HG03095 (cell line): ENCODE results near the gene SHCBP1L.

Source experiments
- ATAC-seq: cut with Tn5 transposase; IDR thresholded peaks from one replicate; pipeline ENCODE4 v1.9.1; 2021; ENCODE audit warnings: moderate library complexity; ENCODE audit not compliant: unreplicated experiment

Gene SHCBP1L

GRCh38 chr1:182897696-182898095 is 55.3 kb downstream of the SHCBP1L start:
- no peak for ATAC-seq

- no peak for ATAC-seq
Measured at GRCh38 chr1:182890927-182891610, 61.9 kb downstream of the SHCBP1L start.

DNA sequence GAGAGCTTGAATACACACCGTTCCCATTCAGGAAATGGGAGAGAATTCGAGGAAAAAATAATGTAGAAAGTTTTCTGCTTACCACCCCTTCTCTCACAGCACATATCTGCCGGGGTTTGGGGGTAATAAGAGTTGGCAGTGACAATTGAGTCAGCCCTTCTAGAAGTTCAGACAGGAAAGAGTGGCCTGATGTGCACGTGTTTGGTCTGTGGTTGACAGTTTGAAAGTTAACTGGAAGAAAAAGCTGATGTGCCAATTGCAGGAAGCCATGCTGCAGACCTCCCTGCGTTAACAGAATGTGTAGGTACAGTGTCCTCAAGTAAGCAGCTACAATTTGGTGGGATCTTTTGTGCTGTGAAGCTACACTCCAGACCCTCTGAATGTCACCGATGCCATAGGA is 63.0 kb downstream of the SHCBP1L start:
- ATAC-seq: no peak

DNA sequence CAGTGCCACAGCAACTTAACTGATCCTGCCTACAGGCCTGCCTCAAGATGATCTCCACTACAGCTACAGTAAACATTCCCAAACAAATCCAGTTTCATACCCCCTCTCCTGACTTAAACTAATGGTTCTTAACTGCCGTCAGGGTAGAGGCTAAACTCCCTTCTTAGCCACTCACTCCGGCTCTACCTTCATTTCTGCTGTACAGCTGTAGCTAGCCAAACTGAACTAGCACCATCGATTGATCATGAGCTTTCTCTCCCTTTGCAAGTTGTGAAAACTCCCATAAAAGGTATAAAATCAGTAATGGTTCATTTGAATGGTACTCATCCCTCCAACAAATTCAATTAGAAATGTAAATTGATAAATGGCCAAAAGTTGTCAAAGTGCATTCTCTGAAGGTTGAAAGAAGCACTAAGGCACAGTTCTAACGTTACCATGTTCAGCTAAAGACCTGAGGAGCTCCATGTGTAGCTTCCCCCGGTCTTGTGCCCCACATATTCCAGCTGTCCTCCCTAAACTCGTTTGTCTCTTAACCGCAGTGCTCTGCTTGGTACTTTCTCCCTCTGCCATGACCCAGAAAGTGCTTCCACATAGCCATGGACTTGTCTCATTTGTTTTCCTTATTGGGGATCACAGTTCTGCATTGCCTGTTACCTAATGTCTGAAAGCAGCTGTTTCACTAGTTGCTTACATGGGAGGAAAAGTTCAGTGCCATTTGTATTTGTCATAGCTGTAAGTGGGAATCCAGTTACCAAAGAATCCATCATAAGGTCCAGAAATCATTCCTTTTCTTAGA is 64.0 kb downstream of the SHCBP1L start:
- ATAC-seq: no peak

DNA sequence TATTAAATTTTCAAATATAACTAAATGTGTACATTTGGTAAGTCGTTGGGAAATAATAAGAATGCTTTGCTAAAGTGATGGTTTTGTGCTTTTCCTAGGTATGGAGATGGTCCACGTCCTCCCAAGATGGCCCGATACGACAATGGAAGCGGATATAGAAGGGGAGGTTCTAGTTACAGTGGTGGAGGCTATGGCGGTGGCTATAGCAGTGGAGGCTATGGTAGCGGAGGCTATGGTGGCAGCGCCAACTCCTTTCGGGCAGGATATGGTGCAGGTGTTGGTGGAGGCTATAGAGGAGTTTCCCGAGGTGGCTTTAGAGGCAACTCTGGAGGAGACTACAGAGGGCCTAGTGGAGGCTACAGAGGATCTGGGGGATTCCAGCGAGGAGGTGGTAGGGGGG is 66.0 kb downstream of the SHCBP1L start:
- ATAC-seq: no peak

DNA sequence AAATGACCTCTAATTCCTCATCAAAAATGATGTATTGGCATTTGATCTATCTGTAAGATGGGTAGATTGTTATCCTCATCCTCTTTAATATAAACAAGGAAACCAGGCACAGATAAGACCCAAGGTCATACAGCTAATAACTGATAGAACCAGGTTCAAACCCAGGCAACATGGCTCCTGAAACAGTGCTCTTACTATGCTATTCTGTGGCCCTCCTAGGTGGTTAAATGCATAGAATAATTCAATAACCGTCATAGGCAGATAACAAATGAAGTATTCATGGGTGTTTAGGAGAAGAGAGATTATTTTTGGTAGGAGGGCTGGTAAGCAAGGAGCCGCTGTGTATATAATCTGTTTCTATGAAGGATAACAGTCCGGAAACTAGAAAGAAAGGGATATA is 67.4 kb downstream of the SHCBP1L start:
- ATAC-seq: no peak

DNA sequence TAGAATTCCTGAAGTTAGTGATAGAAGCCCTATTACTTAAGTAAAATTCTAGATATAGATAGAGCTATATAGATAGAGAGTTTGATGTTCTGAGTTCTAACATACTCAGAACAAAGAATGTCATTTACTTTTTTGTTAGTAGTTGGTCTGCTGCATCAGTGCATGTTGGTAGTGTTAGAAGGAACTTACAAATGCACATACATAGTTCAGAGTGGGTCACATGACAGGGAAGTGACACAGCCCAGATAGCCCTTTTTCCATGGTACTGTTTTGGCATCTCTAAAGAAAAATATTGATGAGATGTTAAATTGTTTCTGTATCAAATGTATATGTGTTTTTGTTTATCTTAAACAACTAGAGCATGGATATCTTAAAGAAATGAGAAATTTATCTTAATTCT is 68.1 kb downstream of the SHCBP1L start:
- no peak for ATAC-seq

DNA sequence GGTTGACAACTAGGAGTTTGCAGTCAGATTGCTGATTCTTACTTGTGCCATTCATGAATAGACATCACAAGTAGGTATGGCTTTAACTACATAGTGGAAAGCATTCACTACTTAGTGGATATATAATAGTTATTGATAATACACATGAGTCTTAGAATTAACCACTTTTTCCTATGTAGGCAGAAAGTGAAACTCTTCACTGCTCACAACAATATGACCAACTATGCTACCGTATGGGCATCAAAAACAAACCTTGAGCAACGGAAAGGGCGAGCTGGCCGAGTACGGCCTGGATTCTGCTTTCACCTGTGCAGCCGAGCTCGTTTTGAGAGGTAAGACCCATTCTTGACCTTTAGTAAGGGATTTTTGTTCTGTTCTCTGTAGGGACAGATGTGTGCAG is 75.1 kb downstream of the SHCBP1L start:
- no peak for ATAC-seq

- ATAC-seq: no peak
Measured at GRCh38 chr1:182877331-182877730, 75.6 kb downstream of the SHCBP1L start.

DNA sequence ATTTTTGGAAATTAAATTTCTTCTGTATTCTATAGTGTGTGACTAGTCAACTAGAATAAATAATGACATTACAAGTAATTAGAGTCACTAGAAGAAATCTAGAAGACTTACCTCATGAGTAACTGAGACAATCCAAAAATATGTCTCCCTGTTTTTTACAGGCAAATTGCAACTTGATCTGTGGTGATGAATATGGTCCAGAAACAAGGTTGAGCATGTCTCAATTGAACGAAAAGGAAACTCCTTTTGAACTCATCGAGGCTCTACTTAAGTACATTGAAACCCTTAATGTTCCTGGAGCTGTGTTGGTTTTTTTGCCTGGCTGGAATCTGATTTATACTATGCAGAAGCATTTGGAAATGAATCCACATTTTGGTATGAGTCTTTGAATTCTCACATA is 77.1 kb downstream of the SHCBP1L start:
- no peak for ATAC-seq

- ATAC-seq: no peak
Measured at GRCh38 chr1:182872881-182873280, 80.1 kb downstream of the SHCBP1L start.

DNA sequence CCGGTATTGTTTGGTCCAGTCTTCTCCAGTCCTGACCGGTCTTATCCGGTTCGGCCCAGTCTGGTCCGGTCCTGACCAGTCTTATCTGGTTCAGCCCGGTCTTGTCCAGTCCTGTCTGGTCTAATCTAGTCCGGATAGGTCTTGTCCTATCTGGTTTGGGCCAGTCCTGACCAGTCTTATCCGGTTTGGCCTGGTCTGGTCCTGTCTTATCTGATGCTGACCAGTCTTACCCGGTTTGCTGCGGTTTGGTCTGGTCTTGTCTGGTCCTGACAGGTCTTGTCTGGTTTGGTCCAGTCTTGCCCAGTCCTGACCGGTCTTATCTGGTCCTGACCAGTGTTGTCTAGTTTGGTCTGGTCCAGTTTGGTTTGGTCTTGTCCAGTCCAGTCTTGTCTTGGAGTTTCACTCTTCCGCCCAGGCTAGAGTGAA is 83.7 kb downstream of the SHCBP1L start:
- ATAC-seq: no peak

DNA sequence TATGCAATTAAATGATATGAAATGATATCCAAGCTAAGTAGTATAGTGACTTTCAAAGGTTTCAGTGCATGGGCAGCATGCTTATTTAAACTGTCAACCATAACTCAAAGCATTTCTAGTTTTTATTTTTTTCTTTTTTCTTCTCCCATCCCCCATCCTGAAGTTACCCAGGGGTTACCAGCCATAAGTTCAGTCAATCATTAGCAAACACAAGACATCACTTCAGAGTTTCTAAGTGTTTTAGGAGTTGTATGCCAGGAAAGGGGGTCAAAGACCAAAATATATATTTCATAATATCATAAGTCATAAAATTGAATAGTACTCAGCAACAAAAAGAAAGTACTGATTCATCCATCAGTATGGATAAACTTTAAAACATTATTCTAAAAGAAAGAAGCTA is 85.1 kb downstream of the SHCBP1L start:
- ATAC-seq: no peak

DNA sequence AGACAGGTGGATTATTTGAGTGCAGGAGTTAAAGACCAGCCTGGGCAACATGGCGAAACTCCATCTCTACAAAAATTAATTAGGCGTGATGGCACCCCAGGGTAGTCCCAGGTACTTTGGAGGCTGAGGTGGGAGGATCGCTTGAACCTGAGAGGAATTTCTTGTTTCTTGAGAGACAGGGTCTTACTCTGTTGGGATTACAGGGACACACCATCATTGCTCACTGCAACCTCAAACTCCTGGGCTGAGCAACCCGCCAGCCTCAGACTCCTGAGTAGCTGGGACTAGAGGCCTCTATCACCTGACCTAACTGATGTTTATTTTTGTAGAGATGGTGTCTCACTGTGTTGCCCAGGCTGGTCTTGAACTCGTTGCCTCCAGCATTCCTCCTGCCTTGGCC is 89.0 kb downstream of the SHCBP1L start:
- ATAC-seq: no peak

DNA sequence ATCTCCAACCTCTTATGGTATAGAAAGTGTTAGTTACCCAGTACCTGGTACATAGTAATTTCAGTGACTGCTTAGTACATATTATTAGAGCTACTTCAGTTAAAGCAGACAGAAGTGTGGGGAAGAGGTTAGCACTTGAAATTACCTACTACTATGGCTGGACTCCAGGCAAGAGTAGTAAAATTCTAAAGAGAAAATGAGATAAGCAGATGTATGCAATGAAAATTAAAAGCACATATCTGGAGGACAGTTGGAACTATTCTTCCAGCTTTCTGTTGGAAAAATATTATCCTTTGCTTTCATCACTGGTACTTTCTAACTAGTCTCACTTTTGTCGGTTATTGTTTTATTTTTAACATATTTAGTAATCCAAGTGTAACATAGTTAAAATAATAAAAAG is 90.1 kb downstream of the SHCBP1L start:
- ATAC-seq: no peak

DNA sequence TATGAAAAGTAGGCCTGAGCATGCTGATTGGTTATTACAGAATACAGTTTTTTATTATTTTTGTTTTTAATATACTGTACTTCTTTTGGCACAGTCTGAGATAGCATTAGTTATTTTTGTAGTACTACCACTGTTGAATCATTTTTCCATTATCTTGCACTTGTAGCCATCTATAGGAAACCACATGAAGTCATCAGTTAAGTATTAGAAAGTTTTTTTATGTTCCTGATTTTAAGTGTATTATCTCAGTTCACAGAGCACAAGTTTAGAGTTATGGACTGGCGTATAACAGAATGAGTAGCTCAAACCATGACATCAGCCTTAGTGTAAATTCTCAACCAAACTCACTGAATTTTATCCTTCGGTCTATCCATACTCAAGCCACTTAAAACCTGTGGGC is 91.0 kb downstream of the SHCBP1L start:
- ATAC-seq: no peak

- ATAC-seq: no peak
Measured at GRCh38 chr1:182860658-182861057, 92.3 kb downstream of the SHCBP1L start.

- ATAC-seq: no peak
Measured at GRCh38 chr1:182857212-182857611, 95.8 kb downstream of the SHCBP1L start.

- no peak for ATAC-seq
Measured at GRCh38 chr1:182855911-182856310, 97.1 kb downstream of the SHCBP1L start.

DNA sequence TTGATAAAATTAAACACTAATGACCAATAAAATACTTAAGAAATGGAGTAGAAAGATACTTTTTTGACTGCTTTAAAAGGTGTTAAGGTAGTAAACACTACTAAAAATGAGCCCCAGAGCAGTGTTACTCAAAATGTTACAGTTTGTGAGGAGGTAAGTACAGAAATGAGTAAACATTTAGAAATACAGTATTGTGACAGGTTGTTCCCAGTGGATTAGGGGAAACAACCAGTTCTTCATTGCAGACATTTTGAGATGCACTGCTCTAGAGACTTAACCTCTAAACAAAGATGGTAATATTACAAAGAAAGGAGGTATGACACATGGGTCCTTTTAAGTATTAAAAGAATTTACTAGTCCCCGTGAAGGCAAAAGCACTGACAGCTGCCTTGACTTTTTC is 101.1 kb downstream of the SHCBP1L start:
- no peak for ATAC-seq

GRCh38 chr1:182850319-182850718 is 102.6 kb downstream of the SHCBP1L start:
- no peak for ATAC-seq
